Peyer's patch (tissue), 4 donors: Measurements from ENCODE around the gene PSMD7. TPM values are rescaled to one million over a fixed set of nuclear protein-coding genes. Genes with fewer than 3 reads are reported as not detected.
A peak's percentile ranks its signal among the peaks of the same experiment; 100 is the strongest.

ENCODE experiments used
- DNase-seq, 3 donors: peaks; one replicate each; pipeline ENCODE4 v3.0.0-alpha.2; 2017 to 2019
- H3K27ac ChIP-seq, 4 donors: fragments of 200-600 bp; sonication (generic); one replicate each; pipeline ENCODE4 v1.5.1; 2016 to 2019
- H3K27me3 ChIP-seq, 2 donors: fragments of 200-600 bp; sonication (generic); one replicate each; pipeline ENCODE4 v1.5.1; 2019
- H3K36me3 ChIP-seq, 3 donors: fragments of 200-600 bp; sonication (generic); one replicate each; pipeline ENCODE4 v1.5.1; 2016 to 2019
- H3K4me1 ChIP-seq, 4 donors: fragments of 200-600 bp; sonication (generic); one replicate each; pipeline ENCODE4 v1.5.1; 2016 to 2019
- H3K4me3 ChIP-seq, 4 donors: fragments of 200-600 bp; sonication (generic); 1 replicate in 3 of 4; 2 replicates in 1 of 4; pipeline ENCODE4 v1.5.1; 2016 to 2019; ENCODE audit warnings: mild to moderate bottlenecking in 1 of 4
- H3K9me3 ChIP-seq, 4 donors: fragments of 200-600 bp; sonication (generic); one replicate each; pipeline ENCODE4 v1.5.1; 2016 to 2019; ENCODE audit warnings: mild to moderate bottlenecking in 1 of 4
- CTCF ChIP-seq, 6 experiments: fragments of 450-650 bp in 4 of 6; fragments of 200-600 bp in 2 of 6; sonication (generic) in 1 of 6; IDR thresholded peaks; one replicate each; pipeline ENCODE4 v1.5.1; 2017 to 2019; ENCODE audit warnings: antibody characterized with exemption in 6 of 6, mild to moderate bottlenecking in 3 of 6, moderate library complexity in 1 of 6
- POLR2A ChIP-seq, 2 donors: fragments of 450-650 bp; IDR thresholded peaks; one replicate each; pipeline ENCODE4 v1.5.1; 2017; ENCODE audit warnings: antibody characterized with exemption in 2 of 2, mild to moderate bottlenecking in 2 of 2, moderate library complexity in 2 of 2
- total RNA-seq, 4 donors: library from RNA; depleted of rRNA; stranded (reverse); fragments of >200 nt; gene quantifications; one replicate each; pipeline ENCODE4 v1.1.0, GENCODE V29; 2016

PSMD7 gene
- total RNA-seq, 4 donors from 2014 or later = 43.3 to 62.5 (median 53.9) TPM

GRCh38 chr16:74297145-74297665, 591 bp downstream of the PSMD7 start:
- Histone ChIP-seq H3K4me3 (peak overlapping the region; percentile 74 to 87 (median 83)), H3K36me3 (peaks cover 0 to 30% (median 0%) of the 10 kb centered on the region in 3 donors), H3K27ac (peak overlapping the region; percentile 89 to 94 (median 93)), H3K27me3 (no peaks in the 10 kb centered on the region), H3K4me1 (peaks cover 0 to 20% (median 0%) of the 10 kb centered on the region in 4 donors), H3K9me3 (no peaks in the 10 kb centered on the region)
- no peak for TF ChIP-seq CTCF (IDR thresholded peaks at IDR 0.05)
- no peak for TF ChIP-seq POLR2A (IDR thresholded peaks at IDR 0.05)
- peak in 2 of 3 donors; percentile 21 to 50 for DNase-seq

DNA sequence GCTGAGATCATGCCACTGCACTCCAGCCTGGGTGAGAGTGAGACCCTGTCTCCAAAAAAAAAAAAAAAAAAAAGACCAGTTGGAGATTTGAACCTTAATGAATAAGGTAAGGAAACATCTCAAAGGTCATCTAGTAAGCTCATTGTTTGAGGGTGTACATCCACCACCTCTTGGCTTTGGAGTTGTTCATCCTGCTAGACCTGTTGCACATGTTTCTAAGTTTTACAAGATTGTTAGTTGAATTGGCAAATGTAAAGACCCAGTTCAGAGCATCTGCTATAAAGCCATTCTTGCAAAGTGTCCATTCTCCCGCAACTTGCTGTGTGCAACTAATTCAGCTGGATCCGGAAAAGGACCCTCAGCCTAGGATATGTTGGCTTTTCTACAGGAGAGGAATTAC, 1.5 kb downstream of the PSMD7 start:
- Histone ChIP-seq H3K36me3 (peaks cover 0 to 39% (median 4%) of the 10 kb centered on the region in 3 donors), H3K4me1 (peaks cover 0 to 20% (median 0%) of the 10 kb centered on the region in 4 donors), H3K4me3 (peak overlapping the region in 2 of 4 donors; percentile 74 to 86), H3K27me3 (no peaks in the 10 kb centered on the region), H3K27ac (no peak overlapping the region), H3K9me3 (no peaks in the 10 kb centered on the region)
- TF ChIP-seq POLR2A (IDR thresholded peaks at IDR 0.05) = no peak
- TF ChIP-seq CTCF (IDR thresholded peaks at IDR 0.05) = no peak
- DNase-seq = no peak

GRCh38 chr16:74302341-74302740, 5.7 kb downstream of the PSMD7 start:
- no peaks in the 10 kb centered on the region for H3K27me3 ChIP-seq
- no peak overlapping the region for H3K27ac ChIP-seq
- H3K36me3 ChIP-seq = peaks cover 0 to 81% (median 9%) of the 10 kb centered on the region in 3 donors
- peaks cover 0 to 19% (median 0%) of the 10 kb centered on the region in 4 donors for H3K4me1 ChIP-seq
- no peak overlapping the region for H3K4me3 ChIP-seq
- DNase-seq = no peak
- H3K9me3 ChIP-seq = no peaks in the 10 kb centered on the region
- TF ChIP-seq POLR2A (IDR thresholded peaks at IDR 0.05) (no peak), CTCF (IDR thresholded peaks at IDR 0.05) (no peak)

DNA sequence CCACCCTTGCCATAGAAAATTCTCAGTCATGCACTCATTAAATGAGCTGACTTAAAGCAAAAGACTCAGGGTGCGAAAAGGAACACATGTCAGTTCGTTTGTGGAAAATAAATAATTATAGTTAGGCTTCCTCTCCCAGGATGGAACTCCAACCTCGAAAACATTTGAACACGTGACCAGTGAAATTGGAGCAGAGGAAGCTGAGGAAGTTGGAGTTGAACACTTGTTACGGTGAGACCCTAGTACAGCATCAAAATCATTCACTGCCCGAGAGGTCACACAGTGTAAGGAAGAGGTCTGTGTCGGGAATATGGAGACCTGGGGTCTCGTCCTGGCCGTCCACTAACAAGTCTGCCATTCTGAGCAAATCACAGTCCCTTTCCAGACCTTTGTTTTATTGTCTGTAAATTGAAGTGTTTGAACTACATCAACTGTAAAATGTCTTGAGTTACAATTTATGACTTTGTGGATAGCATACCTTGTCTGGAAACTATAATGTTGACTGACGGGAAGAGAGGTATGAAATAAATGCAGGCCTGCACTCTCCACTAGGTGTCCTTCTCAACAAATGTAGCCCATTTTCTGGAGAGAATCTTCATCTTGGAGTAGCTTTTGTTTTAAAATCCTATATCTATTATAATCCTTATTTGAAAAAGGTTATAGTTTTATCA, 7.7 kb downstream of the PSMD7 start:
- H3K4me1 ChIP-seq = peaks cover 0 to 3% (median 0%) of the 10 kb centered on the region in 4 donors
- H3K9me3 ChIP-seq = no peaks in the 10 kb centered on the region
- H3K27me3 ChIP-seq = no peaks in the 10 kb centered on the region
- H3K36me3 ChIP-seq = peaks cover 0 to 89% (median 9%) of the 10 kb centered on the region in 3 donors
- DNase-seq = no peak
- TF ChIP-seq POLR2A (IDR thresholded peaks at IDR 0.05) = no peak
- TF ChIP-seq CTCF (IDR thresholded peaks at IDR 0.05) = peak in 3 of 6 experiments; percentile 14 to 37 (median 21)
- no peak overlapping the region for H3K4me3 ChIP-seq
- H3K27ac ChIP-seq = no peak overlapping the region

DNA sequence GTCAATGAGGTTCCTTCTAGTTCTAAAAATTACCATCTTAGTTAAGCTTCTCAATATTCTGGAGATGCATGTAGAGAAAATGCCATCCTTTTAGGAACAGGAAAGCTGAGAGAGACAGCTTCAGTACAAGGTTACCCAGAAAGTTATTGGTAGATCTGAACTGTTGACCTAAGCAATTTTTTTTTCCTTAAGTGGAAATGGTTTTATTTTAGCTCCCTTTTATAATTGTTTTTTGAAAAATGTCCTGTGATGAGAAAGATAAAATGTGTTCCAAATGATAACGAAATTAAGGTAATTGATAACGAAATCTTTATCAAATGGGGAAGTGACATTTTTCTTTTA, 8.2 kb downstream of the PSMD7 start:
- Histone ChIP-seq H3K4me3 (no peak overlapping the region), H3K27me3 (no peaks in the 10 kb centered on the region), H3K9me3 (no peaks in the 10 kb centered on the region), H3K4me1 (no peaks in the 10 kb centered on the region), H3K27ac (no peak overlapping the region), H3K36me3 (peaks cover 0 to 84% (median 9%) of the 10 kb centered on the region in 3 donors)
- DNase-seq = no peak
- TF ChIP-seq CTCF (IDR thresholded peaks at IDR 0.05) (peak in 1 of 6 experiments; percentile 0), POLR2A (IDR thresholded peaks at IDR 0.05) (no peak)
